Measurements from ENCODE around the gene RAB7B. TPM values are rescaled to one million over a fixed set of nuclear protein-coding genes. Genes with fewer than 3 reads are reported as not detected.
A peak's percentile ranks its signal among the peaks of the same experiment; 100 is the strongest.

RAB7B gene
- total and polyA plus RNA-seq, 2 donors (not counting 1 experiment from before 2014, with no cell fraction given), result 9.1 to 15.5 TPM

- DNase-seq (ENCODE audit: low read depth in 2 of 2), result no peak
- no peak overlapping the region for H3K27ac ChIP-seq (ENCODE audit: insufficient read depth, low read length)
- no peak overlapping the region for H2AFZ ChIP-seq (ENCODE audit: low read length)
- no peaks in the 10 kb centered on the region for H3K9me3 ChIP-seq (ENCODE audit: control insufficient read depth, insufficient read depth, low read depth, low read length)
- no peaks in the 10 kb centered on the region for H4K20me1 ChIP-seq (ENCODE audit: control insufficient read depth, extremely low read depth, insufficient read depth, low read length)
- no peaks in the 10 kb centered on the region for H3K36me3 ChIP-seq (ENCODE audit: control insufficient read depth, insufficient read depth, low read length)
- H3K4me3 ChIP-seq (replicated peaks in 1 of 4; ENCODE audit: control extremely low read depth in 1 of 4, insufficient read depth in 1 of 4, low read depth in 3 of 4, low read length in 4 of 4), result no peak overlapping the region
- H3K27me3 ChIP-seq (ENCODE audit: control insufficient read depth, insufficient read depth, low read length), result peaks cover 16% of the 10 kb centered on the region
- TF ChIP-seq, protein P1, sequence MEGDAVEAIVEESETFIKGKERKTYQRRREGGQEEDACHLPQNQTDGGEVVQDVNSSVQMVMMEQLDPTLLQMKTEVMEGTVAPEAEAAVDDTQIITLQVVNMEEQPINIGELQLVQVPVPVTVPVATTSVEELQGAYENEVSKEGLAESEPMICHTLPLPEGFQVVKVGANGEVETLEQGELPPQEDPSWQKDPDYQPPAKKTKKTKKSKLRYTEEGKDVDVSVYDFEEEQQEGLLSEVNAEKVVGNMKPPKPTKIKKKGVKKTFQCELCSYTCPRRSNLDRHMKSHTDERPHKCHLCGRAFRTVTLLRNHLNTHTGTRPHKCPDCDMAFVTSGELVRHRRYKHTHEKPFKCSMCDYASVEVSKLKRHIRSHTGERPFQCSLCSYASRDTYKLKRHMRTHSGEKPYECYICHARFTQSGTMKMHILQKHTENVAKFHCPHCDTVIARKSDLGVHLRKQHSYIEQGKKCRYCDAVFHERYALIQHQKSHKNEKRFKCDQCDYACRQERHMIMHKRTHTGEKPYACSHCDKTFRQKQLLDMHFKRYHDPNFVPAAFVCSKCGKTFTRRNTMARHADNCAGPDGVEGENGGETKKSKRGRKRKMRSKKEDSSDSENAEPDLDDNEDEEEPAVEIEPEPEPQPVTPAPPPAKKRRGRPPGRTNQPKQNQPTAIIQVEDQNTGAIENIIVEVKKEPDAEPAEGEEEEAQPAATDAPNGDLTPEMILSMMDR (conservative IDR thresholded peaks at IDR 0.05 in 1 of 2, IDR thresholded peaks at IDR 0.05 in 1 of 2; ENCODE audit: low read depth in 1 of 2, low read length in 2 of 2), result no peak
- TF ChIP-seq EZH2 (IDR thresholded peaks at IDR 0.05; ENCODE audit: low read length, missing control alignments), result no peak
- H3K9ac ChIP-seq (ENCODE audit: insufficient read depth, low read length), result no peak overlapping the region
- H3K79me2 ChIP-seq (ENCODE audit: control insufficient read depth, insufficient read depth, low read length), result no peaks in the 10 kb centered on the region
- H3K4me1 ChIP-seq (ENCODE audit: control insufficient read depth, extremely low read depth, insufficient read depth, low read length), result no peaks in the 10 kb centered on the region
- H3K4me2 ChIP-seq (ENCODE audit: extremely low read depth, insufficient read depth, low read length), result no peak overlapping the region
These were observed 27.0 kb upstream of the RAB7B start for GRCh38 chr1:206030191-206030590.

DNA sequence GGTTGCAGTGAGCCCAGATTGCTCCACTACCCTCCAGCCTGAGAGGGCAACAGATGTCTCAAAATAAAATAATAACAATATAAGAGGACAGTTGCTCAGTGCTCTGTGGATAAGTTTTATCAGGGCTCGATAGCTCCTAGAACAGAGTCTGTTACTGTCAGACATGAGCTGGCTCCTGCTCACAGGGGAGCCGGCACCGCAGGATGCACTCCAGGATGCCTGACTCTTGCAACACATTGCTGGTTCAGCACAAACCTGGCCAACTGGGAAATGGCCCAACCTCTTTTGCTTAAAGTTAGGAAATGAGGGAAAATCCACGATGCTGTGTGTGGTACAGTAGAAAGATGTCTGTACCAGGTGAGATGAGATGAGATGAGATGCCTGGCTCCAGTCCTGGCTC lies 26.3 kb upstream of the RAB7B start:
- TF ChIP-seq, protein P1 (conservative IDR thresholded peaks at IDR 0.05 in 1 of 2, IDR thresholded peaks at IDR 0.05 in 1 of 2; ENCODE audit: low read depth in 1 of 2, low read length in 2 of 2), result no peak
- TF ChIP-seq EZH2 (IDR thresholded peaks at IDR 0.05; ENCODE audit: low read length, missing control alignments), result no peak
- H3K4me1 ChIP-seq (ENCODE audit: control insufficient read depth, extremely low read depth, insufficient read depth, low read length), result no peaks in the 10 kb centered on the region
- no peak overlapping the region for H3K4me3 ChIP-seq (replicated peaks in 1 of 4; ENCODE audit: control extremely low read depth in 1 of 4, insufficient read depth in 1 of 4, low read depth in 3 of 4, low read length in 4 of 4)
- no peak overlapping the region for H3K9ac ChIP-seq (ENCODE audit: insufficient read depth, low read length)
- no peak overlapping the region for H3K4me2 ChIP-seq (ENCODE audit: extremely low read depth, insufficient read depth, low read length)
- no peaks in the 10 kb centered on the region for H4K20me1 ChIP-seq (ENCODE audit: control insufficient read depth, extremely low read depth, insufficient read depth, low read length)
- no peaks in the 10 kb centered on the region for H3K9me3 ChIP-seq (ENCODE audit: control insufficient read depth, insufficient read depth, low read depth, low read length)
- H3K79me2 ChIP-seq (ENCODE audit: control insufficient read depth, insufficient read depth, low read length), result no peaks in the 10 kb centered on the region
- H3K36me3 ChIP-seq (ENCODE audit: control insufficient read depth, insufficient read depth, low read length), result no peaks in the 10 kb centered on the region
- H2AFZ ChIP-seq (ENCODE audit: low read length), result no peak overlapping the region
- H3K27me3 ChIP-seq (ENCODE audit: control insufficient read depth, insufficient read depth, low read length), result peaks cover 11% of the 10 kb centered on the region
- DNase-seq (ENCODE audit: low read depth in 2 of 2), result peak; percentile 25 to 50
- H3K27ac ChIP-seq (ENCODE audit: insufficient read depth, low read length), result no peak overlapping the region

DNA sequence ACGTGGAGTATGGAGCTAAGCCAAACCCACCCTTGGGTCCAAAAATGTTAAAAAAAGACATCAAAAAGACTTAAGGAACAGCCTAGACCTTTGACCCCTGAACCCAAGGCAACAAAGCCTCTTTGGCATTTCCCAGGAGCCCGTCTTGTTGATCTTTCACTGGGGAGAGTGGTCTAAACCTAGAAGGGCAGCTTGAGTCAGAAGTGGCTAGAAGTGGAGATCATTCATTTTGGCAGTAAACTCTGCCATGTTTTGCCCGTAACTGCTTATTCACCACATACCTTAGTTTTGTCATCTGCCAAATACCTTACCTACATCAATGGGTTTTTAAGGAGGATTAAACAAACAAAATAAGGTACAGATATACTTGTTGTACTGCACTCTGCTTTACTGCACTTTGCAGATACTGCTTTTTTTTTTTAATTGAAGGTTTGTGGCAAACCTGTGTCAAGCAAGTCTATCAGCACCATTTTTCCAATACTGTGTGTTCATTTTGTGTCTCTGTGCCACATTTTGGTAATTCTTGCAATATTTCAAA lies 22.2 kb upstream of the RAB7B start:
- H3K4me3 ChIP-seq (replicated peaks in 1 of 4; ENCODE audit: control extremely low read depth in 1 of 4, insufficient read depth in 1 of 4, low read depth in 3 of 4, low read length in 4 of 4), result no peak overlapping the region
- no peaks in the 10 kb centered on the region for H3K36me3 ChIP-seq (ENCODE audit: control insufficient read depth, insufficient read depth, low read length)
- H3K27ac ChIP-seq (ENCODE audit: insufficient read depth, low read length), result no peak overlapping the region
- no peak overlapping the region for H3K9ac ChIP-seq (ENCODE audit: insufficient read depth, low read length)
- no peaks in the 10 kb centered on the region for H3K79me2 ChIP-seq (ENCODE audit: control insufficient read depth, insufficient read depth, low read length)
- peak in 1 of 2 donors; percentile 42 for DNase-seq (ENCODE audit: low read depth in 2 of 2)
- H3K4me1 ChIP-seq (ENCODE audit: control insufficient read depth, extremely low read depth, insufficient read depth, low read length), result no peaks in the 10 kb centered on the region
- H2AFZ ChIP-seq (ENCODE audit: low read length), result no peak overlapping the region
- H3K27me3 ChIP-seq (ENCODE audit: control insufficient read depth, insufficient read depth, low read length), result peaks cover 8% of the 10 kb centered on the region
- no peaks in the 10 kb centered on the region for H3K9me3 ChIP-seq (ENCODE audit: control insufficient read depth, insufficient read depth, low read depth, low read length)
- H4K20me1 ChIP-seq (ENCODE audit: control insufficient read depth, extremely low read depth, insufficient read depth, low read length), result no peaks in the 10 kb centered on the region
- H3K4me2 ChIP-seq (ENCODE audit: extremely low read depth, insufficient read depth, low read length), result no peak overlapping the region
- TF ChIP-seq, protein P1 (conservative IDR thresholded peaks at IDR 0.05 in 1 of 2, IDR thresholded peaks at IDR 0.05 in 1 of 2; ENCODE audit: low read depth in 1 of 2, low read length in 2 of 2), result no peak
- TF ChIP-seq EZH2 (IDR thresholded peaks at IDR 0.05; ENCODE audit: low read length, missing control alignments), result no peak
